HG03064 (cell line): ENCODE data around the gene SLC30A3.

Experiments
- ATAC-seq: cut with Tn5 transposase; IDR thresholded peaks from one replicate; pipeline ENCODE4 v1.9.1; 2021; ENCODE audit warnings: low read depth; ENCODE audit not compliant: unreplicated experiment

The SLC30A3 gene

DNA sequence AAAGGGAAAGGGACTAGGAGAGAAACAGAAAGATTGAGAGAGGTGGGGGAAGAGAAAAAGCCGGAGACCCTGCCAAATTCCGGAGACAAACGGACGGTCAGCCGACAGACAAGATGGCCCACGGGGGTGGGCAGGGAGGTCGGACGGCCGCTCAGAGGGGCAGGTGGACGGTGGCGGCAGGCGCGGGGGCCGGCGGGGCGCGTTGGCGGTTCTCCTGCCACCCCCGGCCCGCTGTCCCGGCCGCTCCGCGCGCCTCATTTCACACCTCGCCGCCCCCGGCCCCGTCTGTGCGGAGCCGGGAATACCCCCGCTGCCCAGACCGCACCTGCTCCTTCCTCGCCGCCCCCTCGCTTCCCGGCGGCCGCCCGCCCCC, 935 bp downstream of the SLC30A3 start:
- no peak for ATAC-seq

DNA sequence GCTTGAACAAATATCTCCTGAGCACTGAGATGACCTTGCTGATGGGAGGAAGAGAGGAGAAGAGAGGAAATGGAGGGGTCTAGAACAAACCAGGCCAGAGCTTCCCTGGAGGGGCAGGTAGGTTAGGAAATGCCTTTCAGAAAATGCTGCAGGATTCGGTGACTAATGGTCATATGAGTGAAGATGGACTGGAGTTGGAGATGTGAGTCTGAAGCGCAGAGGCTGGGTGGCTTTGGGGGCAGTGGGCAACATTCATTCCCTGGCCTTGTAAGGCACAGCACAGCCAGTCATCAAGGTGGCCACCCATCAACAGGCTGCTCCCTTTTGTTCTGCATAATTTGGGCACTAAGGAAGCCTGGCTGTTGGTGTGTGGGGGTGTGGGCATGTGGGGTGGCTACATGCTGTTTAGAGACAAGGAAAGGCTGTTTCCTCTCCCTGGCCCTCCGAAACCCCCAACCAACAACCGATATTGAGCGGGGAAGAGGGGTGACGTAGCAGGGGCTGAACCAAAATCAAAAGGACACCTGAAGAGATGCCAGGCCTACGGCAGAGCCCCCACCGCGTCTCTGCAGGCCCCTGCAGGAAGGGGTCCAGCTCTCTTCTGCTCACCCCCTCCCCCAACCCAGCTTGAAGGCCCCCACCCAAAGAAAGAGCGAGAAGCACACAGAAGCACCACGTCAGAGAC, 1.5 kb downstream of the SLC30A3 start:
- ATAC-seq = no peak

DNA sequence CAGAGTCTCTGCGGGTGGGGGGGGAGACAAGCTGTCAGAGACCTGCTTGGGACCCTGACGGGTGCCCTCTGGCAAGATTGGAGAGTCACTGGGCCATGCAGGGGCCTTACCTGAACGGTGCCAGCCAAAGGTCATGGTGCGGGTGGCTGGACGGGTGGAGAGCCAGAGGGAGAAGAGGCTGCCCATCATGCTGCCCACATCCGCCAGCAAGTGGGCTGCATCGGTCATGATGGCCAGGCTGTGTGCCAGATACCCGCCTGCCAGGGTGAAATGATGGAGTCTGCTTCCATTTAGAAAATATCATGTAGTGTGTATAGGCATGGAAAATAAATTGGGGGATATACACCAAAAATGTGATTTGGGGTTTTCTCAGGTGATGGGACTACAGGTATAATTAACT, 4.8 kb downstream of the SLC30A3 start:
- no peak for ATAC-seq

DNA sequence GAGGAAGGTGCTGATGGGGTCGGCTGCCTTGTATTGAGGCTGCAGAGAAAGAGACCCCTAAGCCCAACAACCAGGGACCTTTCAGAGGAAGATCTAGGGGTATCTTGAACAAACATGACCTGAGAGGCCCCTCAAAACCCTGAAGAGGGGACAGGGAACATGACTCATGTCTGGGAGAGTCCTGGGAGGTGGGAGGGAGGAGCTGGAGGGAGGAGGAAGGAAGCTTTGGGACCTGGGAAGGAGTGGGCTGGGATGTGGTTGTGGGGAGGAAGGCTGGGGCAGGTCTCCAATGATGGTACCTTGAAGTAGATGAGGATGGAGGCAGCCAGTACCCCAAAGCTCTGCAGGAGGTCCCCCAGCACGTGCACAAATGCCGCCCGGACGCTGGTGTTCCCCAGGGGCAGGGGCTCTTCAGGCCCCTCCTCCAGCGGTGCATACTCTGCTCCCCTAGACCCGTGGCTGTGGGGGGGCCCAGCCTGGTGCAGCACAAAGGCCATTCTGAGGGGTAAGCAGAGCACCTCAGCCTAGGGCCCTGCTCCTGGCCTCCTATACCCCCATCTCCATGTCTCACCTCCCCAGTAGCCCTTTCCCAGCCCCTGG, 5.9 kb downstream of the SLC30A3 start:
- ATAC-seq = no peak

DNA sequence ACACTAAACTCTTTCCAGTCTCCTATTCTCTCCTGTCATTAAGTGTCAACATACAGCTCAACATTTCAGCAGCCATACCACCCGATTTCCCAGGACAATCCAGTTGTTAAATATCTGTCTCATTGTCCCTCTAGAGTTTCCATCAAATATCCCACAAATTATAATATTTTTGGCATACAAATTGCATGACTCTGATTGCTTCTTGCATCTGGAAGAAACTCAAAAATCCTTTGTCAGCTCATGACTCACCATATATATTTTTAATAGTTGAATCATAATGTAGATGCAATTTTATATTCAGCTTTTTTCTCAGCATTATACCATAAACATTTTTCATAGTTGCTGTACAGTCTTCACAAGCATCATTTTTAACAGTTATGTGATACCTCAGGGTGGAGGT, 7.2 kb downstream of the SLC30A3 start:
- no peak for ATAC-seq

DNA sequence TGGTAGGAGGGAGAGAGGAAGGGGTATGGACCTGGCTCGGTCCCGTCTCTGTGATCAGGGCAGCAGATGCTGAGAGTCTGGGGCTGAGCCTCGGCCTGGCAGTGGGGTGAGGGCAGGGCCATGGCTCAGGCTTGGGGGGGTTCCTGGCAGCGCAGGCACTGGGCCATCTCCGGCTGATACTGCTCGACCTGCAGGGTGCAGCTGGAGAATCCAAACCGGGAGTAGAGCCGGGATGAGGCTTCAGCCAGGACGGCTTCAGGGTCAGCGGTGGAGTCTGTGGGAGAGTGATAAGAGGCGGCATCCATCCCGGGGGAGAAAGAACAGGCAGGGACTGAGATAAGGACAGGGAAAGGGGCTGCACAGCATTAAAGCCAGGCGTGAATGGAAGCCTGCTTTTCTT, 7.7 kb downstream of the SLC30A3 start:
- ATAC-seq = no peak

DNA sequence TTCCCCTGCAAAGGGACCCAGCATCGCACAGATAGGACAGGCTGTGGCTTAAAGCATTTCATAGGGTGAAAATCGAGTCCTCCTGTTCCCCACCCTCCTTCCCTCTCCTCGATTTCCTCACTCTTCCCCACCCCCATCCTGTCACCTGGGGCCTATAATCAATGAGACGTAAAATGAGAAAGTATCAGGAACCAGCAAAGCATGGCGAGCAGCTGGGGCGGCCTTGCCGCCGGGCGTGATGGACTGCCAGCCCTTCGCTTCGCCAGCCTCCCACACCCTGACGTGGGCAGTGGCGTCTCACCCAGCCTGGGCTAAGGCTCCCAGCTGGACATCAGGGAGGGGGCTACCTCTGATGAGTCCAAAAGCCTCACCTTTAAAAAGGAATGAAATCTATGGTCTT, 11.1 kb downstream of the SLC30A3 start:
- no peak for ATAC-seq

DNA sequence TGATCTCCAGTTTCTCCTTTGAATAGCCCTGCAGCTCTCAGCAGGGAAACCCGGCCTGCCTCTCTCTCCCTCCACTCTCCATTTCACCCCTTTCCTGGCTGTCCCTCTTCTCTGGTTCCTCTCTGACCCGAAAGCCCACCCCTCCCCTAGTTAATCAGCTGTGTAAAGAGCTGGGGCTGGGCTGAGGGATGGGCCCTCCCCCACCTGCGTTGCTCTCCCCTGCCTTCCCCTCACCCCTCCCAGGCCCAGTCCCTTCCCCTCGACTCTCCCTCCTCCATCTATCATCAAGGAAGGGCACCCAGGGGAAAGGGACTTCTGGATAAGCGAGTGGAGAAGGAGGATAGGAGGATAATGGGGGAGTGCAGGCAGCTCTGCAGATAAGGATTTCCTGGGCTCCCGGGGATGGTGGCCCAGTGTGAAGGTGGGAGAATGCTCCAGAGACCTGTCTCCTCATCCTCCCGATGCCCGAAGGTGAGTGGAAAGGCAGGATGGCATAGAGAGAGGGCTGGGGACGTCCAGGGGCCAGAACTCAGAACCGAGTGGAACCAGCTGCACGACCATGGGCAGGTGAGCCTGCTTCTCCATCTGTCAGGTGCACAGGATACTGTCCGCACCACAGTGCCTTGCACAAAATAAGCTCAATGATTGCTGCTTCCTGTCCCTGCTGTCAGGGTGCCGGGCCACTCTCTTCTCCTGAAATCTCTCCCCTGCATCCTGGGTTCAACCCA, 12.0 kb downstream of the SLC30A3 start:
- ATAC-seq = no peak

DNA sequence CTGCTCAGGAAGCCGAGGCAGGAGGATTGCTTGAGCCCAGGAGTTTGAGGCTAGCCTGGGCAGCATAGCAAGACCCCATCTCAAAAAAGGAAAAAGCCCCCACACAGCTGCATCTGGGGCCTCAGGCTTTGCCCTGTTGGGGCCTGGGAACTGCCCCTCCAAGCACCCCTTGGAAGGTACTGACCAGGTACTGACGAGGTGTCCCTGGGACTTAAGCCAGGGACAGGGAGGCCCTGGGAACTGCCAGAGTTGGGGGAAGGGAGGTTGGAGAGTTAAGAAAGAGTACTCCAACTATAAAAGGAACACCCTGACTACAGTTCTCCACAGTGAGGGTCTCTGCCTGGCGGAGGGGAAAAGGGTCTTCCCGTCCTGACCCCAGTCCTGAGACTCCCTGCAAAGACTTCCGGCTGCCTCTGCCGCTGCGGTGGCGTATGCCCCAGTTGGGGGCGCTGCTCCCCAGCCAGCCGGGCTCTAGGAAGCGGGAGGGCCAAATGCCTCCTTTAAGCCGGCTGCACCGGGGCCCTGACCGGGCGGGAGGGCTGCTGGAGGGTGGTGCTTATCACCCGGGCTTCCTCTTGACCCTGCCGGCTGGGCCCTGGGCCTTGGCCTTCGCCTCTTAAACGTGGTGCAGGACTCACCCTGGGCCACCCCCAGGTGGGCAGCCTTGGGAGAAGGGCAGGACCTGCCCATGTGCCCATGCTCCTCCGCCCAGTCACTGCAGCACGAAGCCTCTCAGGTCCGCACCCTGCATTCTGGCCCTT, 12.8 kb downstream of the SLC30A3 start:
- no peak for ATAC-seq

DNA sequence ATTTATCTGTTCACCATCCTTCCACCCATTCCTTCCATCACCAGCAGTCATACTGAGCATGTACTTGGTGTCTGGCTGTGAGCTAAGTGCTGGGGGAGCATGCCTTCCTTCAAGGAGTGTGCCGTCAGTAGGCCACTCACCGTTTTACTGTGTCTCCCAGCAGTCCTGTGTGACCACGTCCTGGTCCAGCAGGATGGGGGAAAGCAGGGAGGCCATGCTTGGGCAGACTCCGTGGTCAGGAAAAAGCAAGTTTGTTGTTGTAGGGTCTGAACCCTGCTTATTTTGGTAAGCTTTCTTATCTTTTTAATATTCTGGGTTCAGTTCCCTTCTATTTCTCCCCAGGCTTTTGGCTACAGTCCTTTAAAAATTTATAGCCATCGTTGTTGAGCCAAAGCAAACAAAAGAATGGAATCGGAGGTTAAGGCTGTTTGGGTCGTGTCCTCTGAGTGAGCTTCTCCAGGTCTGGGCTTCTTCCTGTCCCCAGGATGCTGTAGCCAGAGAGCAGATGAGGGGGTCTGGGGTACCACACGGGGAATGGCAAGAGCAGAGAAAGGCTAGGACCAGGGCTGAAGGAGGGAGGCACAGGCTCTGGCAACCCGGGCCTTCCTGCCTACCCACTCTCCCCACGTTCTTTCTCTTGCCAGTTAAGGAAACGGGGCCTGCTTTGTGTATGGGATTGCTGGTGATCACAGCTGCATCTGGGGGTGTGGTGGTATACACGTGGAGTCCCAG, 13.5 kb downstream of the SLC30A3 start:
- no peak for ATAC-seq

DNA sequence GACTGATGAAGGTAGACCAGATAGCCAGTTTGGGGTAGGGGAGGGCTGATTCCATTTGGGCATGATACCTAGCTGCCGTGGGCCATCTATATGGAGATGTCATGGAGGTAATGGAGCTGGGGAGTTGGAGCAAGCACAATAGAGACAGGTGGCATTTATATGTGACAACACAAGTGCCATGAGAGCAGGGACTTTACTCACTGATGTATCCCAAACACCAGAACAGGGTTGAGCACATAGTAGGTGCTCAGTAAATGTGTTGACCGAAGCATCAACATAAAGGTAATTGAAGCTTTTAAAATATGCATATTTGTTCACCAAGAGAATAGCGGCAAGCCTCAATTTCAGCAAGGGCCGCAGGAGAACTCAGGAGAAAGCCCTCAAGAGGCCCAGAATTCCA, 15.0 kb downstream of the SLC30A3 start:
- no peak for ATAC-seq

DNA sequence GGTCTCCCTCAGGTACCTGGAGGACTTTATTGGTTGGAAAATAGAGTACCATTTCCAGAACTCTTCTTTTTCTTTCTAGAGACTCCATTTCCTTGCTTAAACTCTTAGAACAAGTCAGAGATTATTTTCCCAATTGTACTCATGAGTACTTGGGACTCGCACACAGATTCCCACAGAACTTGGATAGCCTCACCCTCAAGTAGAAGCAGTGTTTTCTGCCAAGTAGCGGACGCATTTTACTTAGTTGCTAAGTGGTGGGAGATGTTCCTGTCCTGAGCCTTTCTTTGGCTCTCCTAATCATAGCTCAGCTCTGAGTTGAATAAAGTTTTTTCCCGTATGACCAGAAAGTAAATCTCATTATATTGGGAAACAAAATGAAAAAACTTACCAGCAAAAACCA, 17.2 kb downstream of the SLC30A3 start:
- no peak for ATAC-seq

DNA sequence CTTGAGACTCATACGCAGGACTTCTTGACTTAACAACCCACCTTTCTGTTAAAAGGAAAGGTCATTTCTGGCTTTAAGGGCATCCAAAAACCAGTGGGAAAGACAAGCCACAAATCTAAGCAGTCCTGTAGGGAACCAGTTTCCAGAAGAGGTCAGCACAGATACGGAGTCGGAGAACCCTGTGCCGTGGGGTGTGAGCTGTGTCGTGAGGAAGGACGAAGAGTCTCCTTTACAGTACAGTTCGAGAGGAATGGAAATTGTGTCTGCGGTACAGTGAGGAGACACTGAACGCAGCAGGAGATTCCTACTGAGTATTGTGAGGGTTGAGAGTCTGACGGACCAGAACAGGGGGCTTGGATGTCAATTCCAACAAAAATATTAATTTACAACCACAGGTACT, 17.7 kb downstream of the SLC30A3 start:
- no peak for ATAC-seq

DNA sequence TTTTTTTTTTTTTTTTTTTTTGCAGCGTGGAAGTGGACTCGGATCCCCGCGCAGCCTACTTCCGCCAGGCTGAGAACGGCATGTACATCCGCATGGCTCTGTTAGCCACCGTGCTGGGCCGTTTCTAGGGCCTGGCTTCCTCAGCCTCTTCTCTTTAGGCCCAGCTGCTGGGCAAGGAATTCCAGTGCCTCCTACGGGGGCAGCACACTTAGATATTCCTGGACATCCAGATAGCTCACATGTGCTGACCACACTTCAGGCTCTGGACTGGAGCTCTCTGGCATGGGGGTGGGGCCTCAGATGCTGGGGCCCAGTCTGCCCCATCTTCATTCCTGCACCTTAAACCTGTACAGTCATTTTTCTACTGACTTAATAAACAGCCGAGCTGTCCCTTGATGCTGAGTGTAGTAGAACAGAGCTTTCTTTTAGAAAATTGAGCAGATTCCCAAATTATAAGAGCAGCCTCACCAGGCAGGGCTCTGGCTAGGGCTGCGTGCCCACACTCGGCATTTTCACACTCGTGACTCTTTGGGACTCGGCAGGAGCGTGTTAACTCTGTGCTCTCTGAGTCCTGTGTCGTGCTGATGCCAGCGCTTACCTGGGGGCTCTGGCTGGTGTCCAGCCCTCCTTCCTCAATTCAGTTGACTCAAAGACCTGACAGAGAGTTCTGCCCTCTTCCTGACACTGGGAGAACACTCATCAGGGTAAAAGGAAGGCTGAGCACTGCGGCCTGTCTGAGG, 19.3 kb downstream of the SLC30A3 start:
- ATAC-seq = no peak

DNA sequence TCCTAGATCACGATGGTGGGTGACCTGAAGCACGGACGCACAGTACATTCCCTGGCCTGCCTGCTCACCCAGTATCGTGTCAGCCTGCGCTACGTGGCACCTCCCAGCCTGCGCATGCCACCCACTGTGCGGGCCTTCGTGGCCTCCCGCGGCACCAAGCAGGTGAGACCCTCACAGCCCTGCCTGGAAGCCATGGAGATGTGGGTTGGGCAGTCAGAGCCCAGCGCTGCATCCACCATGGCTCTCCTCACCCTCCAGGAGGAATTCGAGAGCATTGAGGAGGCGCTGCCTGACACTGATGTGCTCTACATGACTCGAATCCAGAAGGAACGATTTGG, 20.3 kb downstream of the SLC30A3 start:
- ATAC-seq = no peak

DNA sequence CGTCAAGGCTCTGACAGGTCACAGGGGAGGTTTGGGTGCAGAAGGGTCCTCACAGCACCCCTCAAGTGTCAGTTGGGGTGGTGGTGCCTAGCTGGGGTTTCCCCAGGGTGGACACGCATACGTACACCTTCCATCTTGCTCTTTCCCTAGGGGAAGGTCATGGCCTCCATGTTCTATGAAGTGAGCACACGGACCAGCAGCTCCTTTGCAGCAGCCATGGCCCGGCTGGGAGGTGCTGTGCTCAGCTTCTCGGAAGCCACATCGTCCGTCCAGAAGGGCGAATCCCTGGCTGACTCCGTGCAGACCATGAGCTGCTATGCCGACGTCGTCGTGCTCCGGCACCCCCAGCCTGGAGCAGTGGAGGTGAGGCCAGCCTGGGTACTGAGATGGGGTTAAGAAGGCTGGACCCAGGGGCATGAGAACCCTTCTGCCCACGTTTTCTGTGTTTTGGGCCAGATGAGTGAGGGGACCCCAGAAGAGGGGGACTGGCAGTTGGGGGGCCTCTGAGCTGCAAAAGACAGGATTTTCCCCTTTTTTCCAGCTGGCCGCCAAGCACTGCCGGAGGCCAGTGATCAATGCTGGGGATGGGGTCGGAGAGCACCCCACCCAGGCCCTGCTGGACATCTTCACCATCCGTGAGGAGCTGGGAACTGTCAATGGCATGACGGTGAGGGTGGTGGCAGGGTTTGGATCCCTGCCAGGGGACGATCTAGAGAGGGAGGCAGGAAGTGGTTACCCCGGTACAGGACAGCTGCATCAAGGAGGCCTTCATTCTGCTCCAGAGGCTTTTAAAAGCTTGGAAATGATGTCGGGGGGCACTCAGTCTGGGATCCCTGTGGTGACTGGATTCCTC, 20.9 kb downstream of the SLC30A3 start:
- ATAC-seq = no peak

DNA sequence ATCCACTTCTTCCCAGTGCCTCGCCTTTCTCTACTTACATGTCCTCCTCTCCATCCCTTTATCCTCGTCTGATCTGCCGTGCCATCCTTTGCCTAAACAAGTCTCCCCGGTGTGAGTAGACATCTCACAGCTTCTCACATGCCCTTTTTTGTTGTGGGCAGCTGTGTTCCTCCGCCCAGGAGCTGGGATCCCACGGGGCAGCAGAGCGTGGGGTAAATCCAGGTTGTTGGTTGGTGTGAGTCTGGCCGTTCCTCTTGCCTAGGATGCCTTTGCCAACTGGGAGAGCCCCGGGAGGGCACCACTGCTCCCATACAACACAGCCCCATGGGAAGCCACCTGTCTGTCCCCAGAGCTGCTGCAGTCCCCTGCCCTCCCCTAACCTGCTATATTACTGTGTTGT, 22.4 kb downstream of the SLC30A3 start:
- ATAC-seq = no peak

DNA sequence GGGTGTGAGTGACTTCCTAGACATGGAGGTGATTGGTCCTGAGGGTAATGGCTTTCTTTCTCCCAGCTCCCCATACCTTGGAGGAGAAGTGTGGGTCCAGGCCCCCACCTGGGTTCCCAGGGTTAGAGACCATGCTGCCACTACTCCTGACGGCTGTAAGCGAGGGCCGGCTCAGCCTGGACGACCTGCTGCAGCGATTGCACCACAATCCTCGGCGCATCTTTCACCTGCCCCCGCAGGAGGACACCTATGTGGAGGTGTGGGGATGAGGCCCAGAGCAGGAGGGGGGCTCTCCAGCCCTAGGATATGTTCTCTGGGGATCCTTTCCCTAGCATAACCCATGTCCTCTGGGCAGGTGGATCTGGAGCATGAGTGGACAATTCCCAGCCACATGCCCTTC, 23.9 kb downstream of the SLC30A3 start:
- no peak for ATAC-seq

DNA sequence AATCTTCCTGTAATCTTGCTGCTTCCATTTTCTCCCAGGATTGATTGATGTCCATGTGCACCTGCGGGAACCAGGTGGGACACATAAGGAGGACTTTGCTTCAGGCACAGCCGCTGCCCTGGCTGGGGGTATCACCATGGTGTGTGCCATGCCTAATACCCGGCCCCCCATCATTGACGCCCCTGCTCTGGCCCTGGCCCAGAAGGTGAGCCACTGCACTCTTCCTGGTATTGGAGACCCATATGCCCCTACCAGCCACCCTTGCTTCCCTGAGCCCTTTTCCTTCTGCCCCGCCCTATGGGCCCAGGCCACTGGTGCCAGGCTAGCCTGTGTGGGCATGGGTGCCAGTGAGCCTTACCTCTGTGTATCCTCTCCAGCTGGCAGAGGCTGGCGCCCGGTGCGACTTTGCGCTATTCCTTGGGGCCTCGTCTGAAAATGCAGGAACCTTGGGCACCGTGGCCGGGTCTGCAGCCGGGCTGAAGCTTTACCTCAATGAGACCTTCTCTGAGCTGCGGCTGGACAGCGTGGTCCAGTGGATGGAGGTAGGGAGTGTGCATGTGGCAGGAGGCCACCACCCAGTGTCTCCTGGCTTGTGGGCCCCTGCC, 25.4 kb downstream of the SLC30A3 start:
- no peak for ATAC-seq
